GM23338 (cell line): ENCODE results near the gene VPS72. TPM values are rescaled to one million over a fixed set of nuclear protein-coding genes. Genes with fewer than 3 reads are reported as not detected.

Experiments
- ATAC-seq: fragments of 200-7000 bp; cut with Tn5 transposase; 3 replicates; pipeline ENCODE4 v1.9.1; 2020
- DNase-seq: peaks from one replicate; pipeline ENCODE4 v3.0.0-alpha.2; 2015; ENCODE audit warnings: low spot score
- H2AFZ ChIP-seq: fragments of 200-600 bp; sonication (generic); 2 replicates; pipeline ENCODE4 v1.8.0; 2016; ENCODE audit warnings: antibody characterized with exemption, mild to moderate bottlenecking, moderate library complexity
- H3F3A ChIP-seq: fragments of 200-600 bp; sonication (generic); replicated peaks from 2 replicates; pipeline ENCODE4 v1.8.0; 2017; ENCODE audit warnings: antibody characterized with exemption, mixed run types, low read depth
- H3K27ac ChIP-seq: fragments of 200-600 bp; sonication (generic); 2 replicates; pipeline ENCODE4 v1.6.1; 2016; ENCODE audit warnings: low read depth
- H3K27me3 ChIP-seq: fragments of 200-600 bp; sonication (generic); 2 replicates; pipeline ENCODE4 v1.8.0; 2016; ENCODE audit warnings: mild to moderate bottlenecking, mixed run types, moderate library complexity; ENCODE audit not compliant: insufficient read depth
- H3K36me3 ChIP-seq: fragments of 200-600 bp; sonication (generic); 2 replicates; pipeline ENCODE4 v1.8.0; 2016; ENCODE audit warnings: mild to moderate bottlenecking; ENCODE audit not compliant: insufficient read depth
- H3K4me1 ChIP-seq: fragments of 200-600 bp; sonication (generic); 2 replicates; pipeline ENCODE4 v1.8.0; 2016; ENCODE audit warnings: mild to moderate bottlenecking, moderate library complexity; ENCODE audit not compliant: insufficient read depth
- H3K4me2 ChIP-seq: fragments of 200-600 bp; sonication (generic); 2 replicates; pipeline ENCODE4 v1.7.1; 2017; ENCODE audit warnings: mixed run types
- H3K4me3 ChIP-seq: fragments of 200-600 bp; sonication (generic); 2 replicates; pipeline ENCODE4 v1.6.1; 2016; ENCODE audit warnings: mixed run types
- H3K79me2 ChIP-seq: fragments of 200-600 bp; sonication (generic); replicated peaks from 2 replicates; pipeline ENCODE4 v1.8.0; 2017; ENCODE audit warnings: mild to moderate bottlenecking; ENCODE audit not compliant: insufficient read depth
- H3K9me2 ChIP-seq: fragments of 200-600 bp; sonication (generic); 2 replicates; pipeline ENCODE4 v1.8.0; 2017; ENCODE audit not compliant: insufficient read depth
- H4K20me1 ChIP-seq: fragments of 200-600 bp; sonication (generic); replicated peaks from 2 replicates; pipeline ENCODE4 v1.8.0; 2017; ENCODE audit warnings: mild to moderate bottlenecking; ENCODE audit not compliant: insufficient read depth
- H3K27ac Mint-ChIP-seq: 2 replicates; pipeline ENCODE4 v1.8.0; 2020; ENCODE audit warnings: inconsistent platforms, mild to moderate bottlenecking, moderate library complexity, mixed read lengths
- H3K27me3 Mint-ChIP-seq: 3 replicates; pipeline ENCODE4 v1.8.0; 2022; ENCODE audit warnings: low read depth, mild to moderate bottlenecking, moderate library complexity, mixed read lengths, inconsistent platforms; ENCODE audit not compliant: insufficient read depth, poor library complexity
- H3K36me3 Mint-ChIP-seq: 3 replicates; pipeline ENCODE4 v1.8.0; 2021; ENCODE audit warnings: low read depth, mild to moderate bottlenecking, inconsistent platforms, moderate library complexity, mixed read lengths
- H3K4me1 Mint-ChIP-seq: 3 replicates; pipeline ENCODE4 v1.8.0; 2020; ENCODE audit warnings: mild to moderate bottlenecking, inconsistent platforms, mixed read lengths
- H3K4me3 Mint-ChIP-seq: 3 replicates; pipeline ENCODE4 v1.8.0; 2021; ENCODE audit warnings: moderate library complexity, mild to moderate bottlenecking, inconsistent platforms, mixed read lengths
- H3K9me3 Mint-ChIP-seq: 3 replicates; pipeline ENCODE4 v1.8.0; 2020; ENCODE audit warnings: moderate library complexity, mild to moderate bottlenecking, inconsistent platforms, mixed read lengths
- CREB1 ChIP-seq: fragments of 250-450 bp; sonication (Bioruptor Pico); IDR thresholded peaks from 2 replicates; pipeline ENCODE4 v1.5.0; 2020; ENCODE audit warnings: low read depth, mild to moderate bottlenecking, moderate library complexity
- EZH2 ChIP-seq: fragments of 200-600 bp; sonication (generic); IDR thresholded peaks from one replicate; pipeline ENCODE4 v1.8.0; 2017; ENCODE audit warnings: antibody characterized with exemption, mild to moderate bottlenecking, low read depth; ENCODE audit not compliant: unreplicated experiment
- JUNB ChIP-seq: IDR thresholded peaks from one replicate; pipeline ENCODE4 v1.6.1; 2016; ENCODE audit warnings: antibody characterized with exemption; ENCODE audit not compliant: unreplicated experiment
- NANOG ChIP-seq: IDR thresholded peaks from 2 replicates; pipeline ENCODE4 v1.6.1; 2016; ENCODE audit warnings: antibody characterized with exemption, borderline replicate concordance
- POLR2AphosphoS5 ChIP-seq: IDR thresholded peaks from 2 replicates; pipeline ENCODE4 v1.6.1; 2016; ENCODE audit warnings: antibody characterized with exemption, low read depth
- polyA plus RNA-seq: library from polyadenylated mRNA; unstranded; fragments of >200 nt; fragmentation: Nextera tagmentation; extraction: Ambion mirVana; gene quantifications from 2 replicates; pipeline ENCODE4 v1.2.1, GENCODE V29; 2016
- total RNA-seq: library from RNA; depleted of rRNA; stranded (reverse); fragments of >200 nt; shearing (Covaris generic); gene quantifications from 2 replicates; pipeline ENCODE4 v1.2.3, GENCODE V29; 2014
- TF ChIP-seq, protein P1 (sequence below): fragments of 250-450 bp; sonication (Bioruptor Pico); IDR thresholded peaks from 2 replicates; pipeline ENCODE4 v1.5.0; 2020; ENCODE audit warnings: mild to moderate bottlenecking, moderate library complexity

The VPS72 gene
- total and polyA plus RNA-seq, 2 experiments from 2014 or later, result 60.2 to 90.3 TPM

- Histone ChIP-seq H3K27ac (no peak within 1 kb of the TSS), H2AFZ (peak within 1 kb of the TSS; percentile 99), H4K20me1 (peaks cover 5% of the 10 kb centered on the region; the same call in 1 of the 2 replicates), H3K79me2 (no peaks in the 10 kb centered on the region; the same call in 1 of the 2 replicates), H3K4me2 (peak within 1 kb of the TSS; percentile 98), H3K4me3 (peak within 1 kb of the TSS; percentile 96), H3K36me3 (no peaks in the 10 kb centered on the region), H3K27me3 (peaks cover 35% of the 10 kb centered on the region), H3F3A (peaks cover 9% of the 10 kb centered on the region; the same call in 1 of the 2 replicates), H3K9me2 (no peaks in the 10 kb centered on the region), H3K4me1 (peaks cover 35% of the 10 kb centered on the region)
- peak; percentile 89 for ATAC-seq
- H3K4me3 Mint-ChIP-seq, result peak within 1 kb of the TSS; percentile 82
- H3K9me3 Mint-ChIP-seq, result no peaks in the 10 kb centered on the region
- H3K27ac Mint-ChIP-seq, result no peak within 1 kb of the TSS
- peaks cover 32% of the 10 kb centered on the region for H3K27me3 Mint-ChIP-seq
- TF ChIP-seq JUNB, result no peak
- TF ChIP-seq CREB1 (CRISPR knock-in tag), result peak; percentile 36; the same call in 1 of the 2 replicates
- TF ChIP-seq POLR2AphosphoS5, result peak; percentile 72
- DNase-seq, result peak; percentile 96
- no peaks in the 10 kb centered on the region; the same call in 2 of the 3 replicates for H3K36me3 Mint-ChIP-seq
- H3K4me1 Mint-ChIP-seq, result peaks cover 39% of the 10 kb centered on the region
These were observed 43.4 kb downstream of the VPS72 start, which contains the start of gene SEMA6C for GRCh38 chr1:151146412-151147131. Gene SEMA6C, minus strand, starts transcription at chr1:151146631. Its CDS starts 4,010 bp downstream, at chr1:151142621.

- Histone ChIP-seq H3K27ac (no peak overlapping the region), H3K9me2 (no peaks in the 10 kb centered on the region), H2AFZ (peak overlapping the region; percentile 91), H3K36me3 (no peaks in the 10 kb centered on the region), H4K20me1 (peaks cover 5% of the 10 kb centered on the region; the same call in 1 of the 2 replicates), H3F3A (peaks cover 9% of the 10 kb centered on the region; the same call in 1 of the 2 replicates), H3K4me2 (peak overlapping the region; percentile 98), H3K4me3 (peak overlapping the region; percentile 96), H3K4me1 (peaks cover 35% of the 10 kb centered on the region), H3K27me3 (peaks cover 35% of the 10 kb centered on the region), H3K79me2 (no peaks in the 10 kb centered on the region; the same call in 1 of the 2 replicates)
- ATAC-seq (peak; percentile 6), DNase-seq (peak; percentile 47)
- no peaks in the 10 kb centered on the region; the same call in 2 of the 3 replicates for H3K36me3 Mint-ChIP-seq
- peaks cover 32% of the 10 kb centered on the region for H3K27me3 Mint-ChIP-seq
- peaks cover 39% of the 10 kb centered on the region for H3K4me1 Mint-ChIP-seq
- TF ChIP-seq EZH2, result peak; percentile 29
- no peak for TF ChIP-seq NANOG
- no peak overlapping the region for H3K27ac Mint-ChIP-seq
- peak overlapping the region; percentile 82 for H3K4me3 Mint-ChIP-seq
- no peaks in the 10 kb centered on the region for H3K9me3 Mint-ChIP-seq
These were observed 44.0 kb downstream of the VPS72 start for GRCh38 chr1:151146072-151146411.

DNA sequence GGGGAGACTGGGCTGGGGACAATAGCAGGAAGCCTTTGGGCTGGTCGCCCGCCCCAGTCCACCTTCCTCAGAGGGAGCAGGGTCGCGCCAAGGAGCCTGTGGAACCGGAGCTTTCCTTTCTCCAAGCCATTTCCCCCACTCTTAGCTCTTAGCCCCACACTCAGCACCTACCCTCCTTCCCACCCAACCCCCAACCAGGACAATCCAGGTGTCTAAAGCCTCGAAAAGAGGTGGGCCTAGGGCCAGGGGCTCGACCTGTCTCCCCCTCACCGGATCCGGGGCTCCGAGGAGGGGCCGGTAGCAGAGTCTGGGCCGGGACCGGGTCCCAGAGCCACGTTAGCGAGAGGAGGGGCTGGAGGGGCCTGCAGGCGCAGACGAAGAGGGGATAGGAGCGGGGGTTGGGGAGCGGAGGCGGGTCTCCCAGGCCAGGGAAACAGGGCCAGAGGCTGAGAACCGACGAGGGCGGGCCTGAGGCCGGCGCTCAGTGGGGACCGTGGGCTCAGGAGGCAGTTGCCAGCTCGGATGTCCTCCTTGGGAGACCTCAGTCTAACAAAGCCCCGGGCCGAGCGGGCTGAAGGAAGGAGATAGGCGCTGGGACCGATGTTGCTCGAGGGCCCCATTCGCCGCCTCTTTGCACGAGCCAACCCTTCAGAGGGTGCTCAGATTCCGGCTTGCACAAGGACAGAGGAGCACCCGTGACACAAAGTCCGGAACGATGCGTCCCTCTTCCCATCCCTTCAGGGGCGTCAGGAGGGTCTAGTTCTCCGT lies 44.5 kb downstream of the VPS72 start:
- Histone ChIP-seq H4K20me1 (peaks cover 5% of the 10 kb centered on the region; the same call in 1 of the 2 replicates), H3F3A (peaks cover 9% of the 10 kb centered on the region; the same call in 1 of the 2 replicates), H3K9me2 (no peaks in the 10 kb centered on the region), H3K27me3 (peaks cover 35% of the 10 kb centered on the region), H3K27ac (no peak overlapping the region), H3K4me3 (peak overlapping the region; percentile 96), H3K79me2 (no peaks in the 10 kb centered on the region; the same call in 1 of the 2 replicates), H3K4me1 (peaks cover 35% of the 10 kb centered on the region), H2AFZ (peak overlapping the region; percentile 91), H3K36me3 (no peaks in the 10 kb centered on the region), H3K4me2 (peak overlapping the region; percentile 98)
- peak; percentile 60 for DNase-seq
- H3K27me3 Mint-ChIP-seq, result peaks cover 32% of the 10 kb centered on the region
- ATAC-seq, result peak; percentile 25
- H3K9me3 Mint-ChIP-seq, result no peaks in the 10 kb centered on the region
- H3K4me3 Mint-ChIP-seq, result peak overlapping the region; percentile 82
- H3K27ac Mint-ChIP-seq, result no peak overlapping the region
- peaks cover 39% of the 10 kb centered on the region for H3K4me1 Mint-ChIP-seq
- no peaks in the 10 kb centered on the region; the same call in 2 of the 3 replicates for H3K36me3 Mint-ChIP-seq
- TF ChIP-seq, protein P1, sequence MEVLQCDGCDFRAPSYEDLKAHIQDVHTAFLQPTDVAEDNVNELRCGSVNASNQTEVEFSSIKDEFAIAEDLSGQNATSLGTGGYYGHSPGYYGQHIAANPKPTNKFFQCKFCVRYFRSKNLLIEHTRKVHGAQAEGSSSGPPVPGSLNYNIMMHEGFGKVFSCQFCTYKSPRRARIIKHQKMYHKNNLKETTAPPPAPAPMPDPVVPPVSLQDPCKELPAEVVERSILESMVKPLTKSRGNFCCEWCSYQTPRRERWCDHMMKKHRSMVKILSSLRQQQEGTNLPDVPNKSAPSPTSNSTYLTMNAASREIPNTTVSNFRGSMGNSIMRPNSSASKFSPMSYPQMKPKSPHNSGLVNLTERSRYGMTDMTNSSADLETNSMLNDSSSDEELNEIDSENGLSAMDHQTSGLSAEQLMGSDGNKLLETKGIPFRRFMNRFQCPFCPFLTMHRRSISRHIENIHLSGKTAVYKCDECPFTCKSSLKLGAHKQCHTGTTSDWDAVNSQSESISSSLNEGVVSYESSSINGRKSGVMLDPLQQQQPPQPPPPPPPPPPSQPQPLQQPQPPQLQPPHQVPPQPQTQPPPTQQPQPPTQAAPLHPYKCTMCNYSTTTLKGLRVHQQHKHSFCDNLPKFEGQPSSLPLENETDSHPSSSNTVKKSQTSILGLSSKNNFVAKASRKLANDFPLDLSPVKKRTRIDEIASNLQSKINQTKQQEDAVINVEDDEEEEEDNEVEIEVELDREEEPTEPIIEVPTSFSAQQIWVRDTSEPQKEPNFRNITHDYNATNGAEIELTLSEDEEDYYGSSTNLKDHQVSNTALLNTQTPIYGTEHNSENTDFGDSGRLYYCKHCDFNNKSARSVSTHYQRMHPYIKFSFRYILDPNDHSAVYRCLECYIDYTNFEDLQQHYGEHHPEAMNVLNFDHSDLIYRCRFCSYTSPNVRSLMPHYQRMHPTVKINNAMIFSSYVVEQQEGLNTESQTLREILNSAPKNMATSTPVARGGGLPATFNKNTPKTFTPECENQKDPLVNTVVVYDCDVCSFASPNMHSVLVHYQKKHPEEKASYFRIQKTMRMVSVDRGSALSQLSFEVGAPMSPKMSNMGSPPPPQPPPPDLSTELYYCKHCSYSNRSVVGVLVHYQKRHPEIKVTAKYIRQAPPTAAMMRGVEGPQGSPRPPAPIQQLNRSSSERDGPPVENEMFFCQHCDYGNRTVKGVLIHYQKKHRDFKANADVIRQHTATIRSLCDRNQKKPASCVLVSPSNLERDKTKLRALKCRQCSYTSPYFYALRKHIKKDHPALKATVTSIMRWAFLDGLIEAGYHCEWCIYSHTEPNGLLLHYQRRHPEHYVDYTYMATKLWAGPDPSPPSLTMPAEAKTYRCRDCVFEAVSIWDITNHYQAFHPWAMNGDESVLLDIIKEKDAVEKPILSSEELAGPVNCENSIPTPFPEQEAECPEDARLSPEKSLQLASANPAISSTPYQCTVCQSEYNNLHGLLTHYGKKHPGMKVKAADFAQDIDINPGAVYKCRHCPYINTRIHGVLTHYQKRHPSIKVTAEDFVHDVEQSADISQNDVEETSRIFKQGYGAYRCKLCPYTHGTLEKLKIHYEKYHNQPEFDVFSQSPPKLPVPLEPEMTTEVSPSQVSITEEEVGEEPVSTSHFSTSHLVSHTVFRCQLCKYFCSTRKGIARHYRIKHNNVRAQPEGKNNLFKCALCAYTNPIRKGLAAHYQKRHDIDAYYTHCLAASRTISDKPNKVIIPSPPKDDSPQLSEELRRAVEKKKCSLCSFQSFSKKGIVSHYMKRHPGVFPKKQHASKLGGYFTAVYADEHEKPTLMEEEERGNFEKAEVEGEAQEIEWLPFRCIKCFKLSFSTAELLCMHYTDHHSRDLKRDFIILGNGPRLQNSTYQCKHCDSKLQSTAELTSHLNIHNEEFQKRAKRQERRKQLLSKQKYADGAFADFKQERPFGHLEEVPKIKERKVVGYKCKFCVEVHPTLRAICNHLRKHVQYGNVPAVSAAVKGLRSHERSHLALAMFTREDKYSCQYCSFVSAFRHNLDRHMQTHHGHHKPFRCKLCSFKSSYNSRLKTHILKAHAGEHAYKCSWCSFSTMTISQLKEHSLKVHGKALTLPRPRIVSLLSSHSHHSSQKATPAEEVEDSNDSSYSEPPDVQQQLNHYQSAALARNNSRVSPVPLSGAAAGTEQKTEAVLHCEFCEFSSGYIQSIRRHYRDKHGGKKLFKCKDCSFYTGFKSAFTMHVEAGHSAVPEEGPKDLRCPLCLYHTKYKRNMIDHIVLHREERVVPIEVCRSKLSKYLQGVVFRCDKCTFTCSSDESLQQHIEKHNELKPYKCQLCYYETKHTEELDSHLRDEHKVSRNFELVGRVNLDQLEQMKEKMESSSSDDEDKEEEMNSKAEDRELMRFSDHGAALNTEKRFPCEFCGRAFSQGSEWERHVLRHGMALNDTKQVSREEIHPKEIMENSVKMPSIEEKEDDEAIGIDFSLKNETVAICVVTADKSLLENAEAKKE, result no peak
